B cell (primary cell): ENCODE data around the gene PAPPA. TPM values are rescaled to one million over a fixed set of nuclear protein-coding genes. Genes with fewer than 3 reads are reported as not detected.

ENCODE experiments used
- ATAC-seq: fragments of 200-7000 bp; cut with Tn5 transposase; one replicate; pipeline ENCODE4 v1.10.0; 2021; ENCODE audit warnings: low read depth, mild to moderate bottlenecking, moderate number of reproducible peaks, moderate library complexity
- CTCF ChIA-PET: fragments of 350-600 bp; sonication (Branson Sonifier 250); formaldehyde crosslinking; loops from one replicate; lab custom pipeline; 2021; ENCODE audit warnings: antibody characterized with exemption, inconsistent platforms; lab: Charles Lee
- POLR2A ChIA-PET: fragments of 350-600 bp; sonication (Branson Sonifier 250); formaldehyde crosslinking; loops from one replicate; lab custom pipeline; 2021; ENCODE audit warnings: antibody characterized with exemption; lab: Charles Lee
- DNase-seq: peaks from one replicate; pipeline ENCODE4 v3.0.0; 2013
- H2AFZ ChIP-seq: 2 replicates; pipeline ENCODE4 v1.6.1; 2012; ENCODE audit warnings: mild to moderate bottlenecking, low read depth, low read length; ENCODE audit not compliant: insufficient read depth, poor library complexity, severe bottlenecking
- H3K27ac ChIP-seq, 2 donors: 1 replicate in 1 of 2; 2 replicates in 1 of 2; pipeline ENCODE4 v1.5.1; 2012 to 2013; ENCODE audit warnings: low read length in 2 of 2, mild to moderate bottlenecking in 2 of 2, moderate library complexity in 1 of 2
- H3K27me3 ChIP-seq, 4 experiments: fragments of 200-600 bp in 1 of 4; sonication (generic) in 1 of 4; replicated peaks in 1 of 4; 1 replicate in 2 of 4; 2 replicates in 2 of 4; pipeline versions ENCODE4 v1.6.1 to v1.7.0; 2013 to 2016; ENCODE audit warnings: low read length in 3 of 4, mild to moderate bottlenecking in 2 of 4, mixed read lengths in 1 of 4, moderate library complexity in 1 of 4; ENCODE audit not compliant: insufficient read depth in 4 of 4, control insufficient read depth in 3 of 4; ENCODE audit errors: control extremely low read depth in 1 of 4
- H3K36me3 ChIP-seq, 2 experiments: replicated peaks in 1 of 2; 1 replicate in 1 of 2; 2 replicates in 1 of 2; pipeline versions ENCODE4 v1.6.1 to v1.7.1; 2013; ENCODE audit warnings: low read length in 1 of 2; ENCODE audit not compliant: insufficient read depth in 2 of 2, control insufficient read depth in 1 of 2; ENCODE audit errors: control extremely low read depth in 1 of 2, extremely low read depth in 1 of 2
- H3K4me1 ChIP-seq, 2 donors: fragments of 200-600 bp in 1 of 2; sonication (generic) in 1 of 2; 1 replicate in 1 of 2; 2 replicates in 1 of 2; pipeline versions ENCODE4 v1.5.1 to v1.6.1; 2013 to 2017; ENCODE audit warnings: low read length in 2 of 2; ENCODE audit not compliant: control insufficient read depth in 2 of 2, insufficient read depth in 2 of 2
- H3K4me2 ChIP-seq: replicated peaks from 2 replicates; pipeline ENCODE3; 2012; ENCODE audit warnings: mild to moderate bottlenecking, low read depth, low read length; ENCODE audit not compliant: poor library complexity, severe bottlenecking
- H3K4me3 ChIP-seq, 5 experiments: fragments of 200-600 bp in 1 of 5; sonication (generic) in 1 of 5; 1 replicate in 3 of 5; 2 replicates in 2 of 5; pipeline versions ENCODE4 v1.5.1 to v1.7.0; 2011 to 2016; ENCODE audit warnings: low read length in 4 of 5, mild to moderate bottlenecking in 4 of 5, low read depth in 2 of 5, control low read depth in 1 of 5, moderate library complexity in 1 of 5; ENCODE audit not compliant: insufficient read depth in 1 of 5; ENCODE audit errors: control extremely low read depth in 1 of 5, extremely low read depth in 1 of 5
- H3K79me2 ChIP-seq: fragments of 200-600 bp; sonication (generic); one replicate; pipeline ENCODE4 v1.6.0; 2016; ENCODE audit warnings: low read length; ENCODE audit not compliant: control insufficient read depth, insufficient read depth
- H3K9ac ChIP-seq: fragments of 200-600 bp; sonication (generic); 2 replicates; pipeline ENCODE4 v1.6.1; 2017; ENCODE audit warnings: mild to moderate bottlenecking, low read length, moderate library complexity
- H3K9me3 ChIP-seq, 3 donors: one replicate each; pipeline versions ENCODE4 v1.6.1 to v1.7.1; 2013; ENCODE audit warnings: low read length in 2 of 3; ENCODE audit not compliant: control insufficient read depth in 2 of 3, insufficient read depth in 1 of 3; ENCODE audit errors: control extremely low read depth in 1 of 3
- H4K20me1 ChIP-seq: 2 replicates; pipeline ENCODE4 v1.6.0; 2012; ENCODE audit warnings: mild to moderate bottlenecking, low read length; ENCODE audit not compliant: insufficient read depth, control insufficient read depth, poor library complexity, severe bottlenecking
- H3K27ac Mint-ChIP-seq: one replicate; pipeline ENCODE4 v1.8.0; 2021; ENCODE audit warnings: mixed read lengths
- H3K27me3 Mint-ChIP-seq: one replicate; pipeline ENCODE4 v1.8.0; 2021; ENCODE audit warnings: mixed read lengths
- H3K4me1 Mint-ChIP-seq: one replicate; pipeline ENCODE4 v1.8.0; 2021; ENCODE audit warnings: mixed read lengths
- H3K4me3 Mint-ChIP-seq: one replicate; pipeline ENCODE4 v1.8.0; 2021; ENCODE audit warnings: mixed read lengths
- H3K9me3 Mint-ChIP-seq: one replicate; pipeline ENCODE4 v1.8.0; 2022; ENCODE audit warnings: mixed read lengths; ENCODE audit not compliant: insufficient read depth
- EZH2 ChIP-seq: IDR thresholded peaks from 2 replicates; pipeline ENCODE4 v1.6.1; 2012; ENCODE audit warnings: borderline replicate concordance, low read depth, mild to moderate bottlenecking, moderate library complexity, low read length; ENCODE audit not compliant: insufficient read depth, poor library complexity, severe bottlenecking
- WGBS: methylation state at CpG from one replicate; pipeline ENCODE4 v1.1.5; 2013; ENCODE audit warnings: missing lambda C conversion rate; ENCODE audit not compliant: insufficient coverage; 5-methylcytosine and 5-hydroxymethylcytosine counted together
- intact Hi-C: fragments of 100-400 bp; cut with micrococcal nuclease; formaldehyde crosslinking; loops from one replicate; pipeline ENCODE4 v1.10.0; 2022
- polyA plus RNA-seq: library from polyadenylated mRNA; depleted of rRNA; stranded (reverse); fragments of >200 nt; gene quantifications from 2 replicates; pipeline ENCODE4 v1.2.3, GENCODE V29; 2012
- total RNA-seq, 2 donors: library from RNA; stranded (reverse); fragments of 120-200 nt in 1 of 2; gene quantifications; 1 replicate in 1 of 2; 2 replicates in 1 of 2; pipeline versions ENCODE4 v1.2.3 to v1.2.4, GENCODE V29; 2013 to 2022
- TF ChIP-seq, protein P1 (sequence below): fragments of 200-600 bp; IDR thresholded peaks from one replicate; pipeline ENCODE4 v1.8.0; 2022; ENCODE audit warnings: antibody characterized with exemption, mild to moderate bottlenecking

Gene PAPPA
- total and polyA plus RNA-seq, 2 donors (not counting 1 experiment from before 2014, with no cell fraction given) = not detected

DNA sequence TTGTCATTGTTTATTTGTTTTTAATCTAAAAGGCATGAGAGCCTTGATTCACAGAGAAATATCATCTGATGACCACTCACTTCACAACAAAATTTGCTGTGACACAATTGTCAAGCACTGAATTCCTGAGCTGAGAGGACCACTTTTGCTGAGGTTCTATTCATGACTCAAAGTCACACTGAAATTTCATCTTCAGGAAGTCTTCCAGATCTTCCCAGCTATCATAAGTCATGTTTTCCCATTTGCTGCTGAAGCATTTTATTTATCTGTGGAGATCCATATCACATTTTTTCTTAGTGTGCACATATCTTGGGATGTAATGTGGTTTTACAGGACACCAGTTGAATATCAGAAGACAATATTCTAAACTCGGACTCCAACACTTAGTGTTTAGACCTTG lies 278.5 kb downstream of the PAPPA start:
- Histone ChIP-seq H3K9ac (no peak overlapping the region), H3K9me3 (peaks cover 0 to under 1% (median 0%) of the 10 kb centered on the region in 3 donors), H3K4me1 (no peaks in the 10 kb centered on the region), H3K4me3 (no peak overlapping the region), H3K4me2 (no peak overlapping the region), H4K20me1 (no peaks in the 10 kb centered on the region), H3K27ac (no peak overlapping the region), H3K27me3 (no peaks in the 10 kb centered on the region), H3K79me2 (no peaks in the 10 kb centered on the region), H2AFZ (no peak overlapping the region), H3K36me3 (no peaks in the 10 kb centered on the region)
- CTCF ChIA-PET = no interaction called here
- DNase-seq = no peak
- Mint-ChIP-seq H3K27me3 (no peaks in the 10 kb centered on the region), H3K9me3 (no peaks in the 10 kb centered on the region), H3K4me3 (no peak overlapping the region), H3K4me1 (no peaks in the 10 kb centered on the region), H3K27ac (no peak overlapping the region)
- TF ChIP-seq EZH2 = no peak
- TF ChIP-seq, protein P1, sequence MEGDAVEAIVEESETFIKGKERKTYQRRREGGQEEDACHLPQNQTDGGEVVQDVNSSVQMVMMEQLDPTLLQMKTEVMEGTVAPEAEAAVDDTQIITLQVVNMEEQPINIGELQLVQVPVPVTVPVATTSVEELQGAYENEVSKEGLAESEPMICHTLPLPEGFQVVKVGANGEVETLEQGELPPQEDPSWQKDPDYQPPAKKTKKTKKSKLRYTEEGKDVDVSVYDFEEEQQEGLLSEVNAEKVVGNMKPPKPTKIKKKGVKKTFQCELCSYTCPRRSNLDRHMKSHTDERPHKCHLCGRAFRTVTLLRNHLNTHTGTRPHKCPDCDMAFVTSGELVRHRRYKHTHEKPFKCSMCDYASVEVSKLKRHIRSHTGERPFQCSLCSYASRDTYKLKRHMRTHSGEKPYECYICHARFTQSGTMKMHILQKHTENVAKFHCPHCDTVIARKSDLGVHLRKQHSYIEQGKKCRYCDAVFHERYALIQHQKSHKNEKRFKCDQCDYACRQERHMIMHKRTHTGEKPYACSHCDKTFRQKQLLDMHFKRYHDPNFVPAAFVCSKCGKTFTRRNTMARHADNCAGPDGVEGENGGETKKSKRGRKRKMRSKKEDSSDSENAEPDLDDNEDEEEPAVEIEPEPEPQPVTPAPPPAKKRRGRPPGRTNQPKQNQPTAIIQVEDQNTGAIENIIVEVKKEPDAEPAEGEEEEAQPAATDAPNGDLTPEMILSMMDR = no peak
- intact Hi-C loops = no loop called here
- no CpG with 5 or more reads among the region's 1 CpG for WGBS
- ATAC-seq = no peak
- POLR2A ChIA-PET = no interaction called here

DNA sequence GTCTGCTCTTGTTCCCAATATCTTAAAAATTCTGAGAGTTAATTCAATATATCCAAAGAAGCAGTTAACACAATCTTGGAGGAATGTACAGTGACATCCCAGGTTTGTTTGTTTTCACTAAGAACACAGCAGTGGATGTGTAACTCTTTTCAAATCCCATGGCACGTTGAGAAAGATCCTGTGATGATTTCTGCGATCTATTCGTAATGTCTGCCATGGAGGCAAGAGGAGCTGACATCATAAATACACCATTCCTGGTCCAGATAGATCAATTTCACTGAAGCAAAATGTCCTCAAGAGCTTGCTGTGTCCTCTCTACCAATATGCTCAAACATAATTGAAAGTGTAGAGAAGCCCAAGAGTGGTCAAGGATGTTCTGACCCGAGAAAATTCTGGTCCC lies 280.7 kb downstream of the PAPPA start:
- no peak for ATAC-seq
- no peaks in the 10 kb centered on the region for H3K4me1 Mint-ChIP-seq
- H3K36me3 ChIP-seq = no peaks in the 10 kb centered on the region
- TF ChIP-seq, protein P1 = no peak
- no peak for TF ChIP-seq EZH2
- no peak overlapping the region for H3K27ac Mint-ChIP-seq
- intact Hi-C loops = no loop called here
- H3K9me3 ChIP-seq = peaks cover 0 to 4% (median 0%) of the 10 kb centered on the region in 3 donors
- H3K27ac ChIP-seq = no peak overlapping the region
- no peaks in the 10 kb centered on the region for H3K27me3 ChIP-seq
- no peaks in the 10 kb centered on the region for H3K9me3 Mint-ChIP-seq
- POLR2A ChIA-PET = no interaction called here
- no peak overlapping the region for H3K4me3 Mint-ChIP-seq
- 72% methylated on average over 4 of the region's 4 CpGs for WGBS
- no peak overlapping the region for H3K4me3 ChIP-seq
- H3K9ac ChIP-seq = no peak overlapping the region
- H3K4me2 ChIP-seq = no peak overlapping the region
- no peaks in the 10 kb centered on the region for H4K20me1 ChIP-seq
- no peaks in the 10 kb centered on the region for H3K4me1 ChIP-seq
- CTCF ChIA-PET = no interaction called here
- no peaks in the 10 kb centered on the region for H3K27me3 Mint-ChIP-seq
- H2AFZ ChIP-seq = no peak overlapping the region
- no peak for DNase-seq
- H3K79me2 ChIP-seq = no peaks in the 10 kb centered on the region
